ENCODE results near the gene TMEM208. TPM values are rescaled to one million over a fixed set of nuclear protein-coding genes. Genes with fewer than 3 reads are reported as not detected.

The TMEM208 gene
- polyA plus RNA-seq, 3 donors, result 45.4 to 130 (median 117) TPM

DNA sequence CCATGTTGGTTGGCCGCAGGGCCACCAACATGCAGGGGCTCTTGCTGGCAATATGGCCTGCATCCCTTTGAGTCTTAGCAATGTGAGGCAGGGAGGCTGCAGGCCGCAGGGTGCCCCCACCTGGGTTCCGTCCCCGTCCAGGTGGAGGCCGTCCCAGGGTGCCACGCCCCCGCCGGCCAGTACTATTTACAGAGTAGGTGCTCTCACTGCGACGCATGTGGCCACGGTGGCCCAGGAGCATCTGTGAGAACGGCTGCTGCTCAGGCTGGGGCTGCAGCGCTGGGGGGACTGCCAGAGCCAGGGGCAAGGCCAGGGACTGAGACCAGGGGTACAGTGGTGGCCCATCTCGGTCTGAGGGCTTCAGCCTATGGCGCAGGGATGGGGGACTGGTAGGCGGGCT, 46.8 kb upstream of the TMEM208 start:
- Histone ChIP-seq H4K20me1 (ENCODE audit: insufficient read depth, low read length) (peaks cover 26% of the 10 kb centered on the region), H2AFZ (ENCODE audit: insufficient read depth, low read depth, low read length, poor library complexity, severe bottlenecking) (no peak overlapping the region), H3K9ac (ENCODE audit: insufficient read depth, low read length, poor library complexity, severe bottlenecking) (no peak overlapping the region), H3K79me2 (ENCODE audit: insufficient read depth, low read length) (peaks cover 8% of the 10 kb centered on the region), H3K36me3 (replicated peaks in 1 of 2; ENCODE audit: control insufficient read depth in 1 of 2, insufficient read depth in 2 of 2, low read length in 2 of 2) (no peaks in the 10 kb centered on the region), H3K4me1 (ENCODE audit: control insufficient read depth in 1 of 2, insufficient read depth in 2 of 2, low read length in 2 of 2) (peaks cover 42 to 53% of the 10 kb centered on the region in 2 donors), H3K27ac (ENCODE audit: low read depth in 1 of 2, low read length in 2 of 2) (no peak overlapping the region), H3K9me3 (replicated peaks in 1 of 2; ENCODE audit: control insufficient read depth in 1 of 2, insufficient read depth in 1 of 2, low read length in 2 of 2) (no peaks in the 10 kb centered on the region), H3K4me2 (replicated peaks; ENCODE audit: extremely low read depth, low read length, poor library complexity, severe bottlenecking) (no peak overlapping the region), H3K27me3 (ENCODE audit: control insufficient read depth in 2 of 2, insufficient read depth in 2 of 2, low read length in 2 of 2) (peaks cover 6 to 41% of the 10 kb centered on the region in 2 donors), H3K4me3 (replicated peaks in 1 of 3; ENCODE audit: low read depth in 2 of 3, low read length in 3 of 3) (no peak overlapping the region)
- TF ChIP-seq, protein P1, sequence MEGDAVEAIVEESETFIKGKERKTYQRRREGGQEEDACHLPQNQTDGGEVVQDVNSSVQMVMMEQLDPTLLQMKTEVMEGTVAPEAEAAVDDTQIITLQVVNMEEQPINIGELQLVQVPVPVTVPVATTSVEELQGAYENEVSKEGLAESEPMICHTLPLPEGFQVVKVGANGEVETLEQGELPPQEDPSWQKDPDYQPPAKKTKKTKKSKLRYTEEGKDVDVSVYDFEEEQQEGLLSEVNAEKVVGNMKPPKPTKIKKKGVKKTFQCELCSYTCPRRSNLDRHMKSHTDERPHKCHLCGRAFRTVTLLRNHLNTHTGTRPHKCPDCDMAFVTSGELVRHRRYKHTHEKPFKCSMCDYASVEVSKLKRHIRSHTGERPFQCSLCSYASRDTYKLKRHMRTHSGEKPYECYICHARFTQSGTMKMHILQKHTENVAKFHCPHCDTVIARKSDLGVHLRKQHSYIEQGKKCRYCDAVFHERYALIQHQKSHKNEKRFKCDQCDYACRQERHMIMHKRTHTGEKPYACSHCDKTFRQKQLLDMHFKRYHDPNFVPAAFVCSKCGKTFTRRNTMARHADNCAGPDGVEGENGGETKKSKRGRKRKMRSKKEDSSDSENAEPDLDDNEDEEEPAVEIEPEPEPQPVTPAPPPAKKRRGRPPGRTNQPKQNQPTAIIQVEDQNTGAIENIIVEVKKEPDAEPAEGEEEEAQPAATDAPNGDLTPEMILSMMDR (IDR thresholded peaks at IDR 0.05), result no peak
- Mint-ChIP-seq H3K27ac (no peak overlapping the region), H3K9me3 (peaks cover 0 to 21% (median 5%) of the 10 kb centered on the region in 7 donors), H3K36me3 (peaks cover 27 to 28% of the 10 kb centered on the region in 2 donors), H3K27me3 (ENCODE audit: low read depth in 3 of 3) (peaks cover 32 to 58% (median 42%) of the 10 kb centered on the region in 3 donors), H3K4me1 (peaks cover 16% of the 10 kb centered on the region), H3K4me3 (no peak overlapping the region)
- no peak for DNase-seq
- WGBS (ENCODE audit: insufficient coverage), result 94% methylated on average over 14 of the region's 16 CpGs
- intact Hi-C loops (cut with micrococcal nuclease), result no loop called here

GRCh38 chr16:67181346-67181745, 45.6 kb upstream of the TMEM208 start:
- Histone ChIP-seq H3K27ac (ENCODE audit: low read depth in 1 of 2, low read length in 2 of 2) (no peak overlapping the region), H3K4me2 (replicated peaks; ENCODE audit: extremely low read depth, low read length, poor library complexity, severe bottlenecking) (no peak overlapping the region), H3K9ac (ENCODE audit: insufficient read depth, low read length, poor library complexity, severe bottlenecking) (no peak overlapping the region), H4K20me1 (ENCODE audit: insufficient read depth, low read length) (peaks cover 19% of the 10 kb centered on the region), H3K4me3 (replicated peaks in 1 of 3; ENCODE audit: low read depth in 2 of 3, low read length in 3 of 3) (no peak overlapping the region), H3K79me2 (ENCODE audit: insufficient read depth, low read length) (peaks cover 8% of the 10 kb centered on the region), H3K27me3 (ENCODE audit: control insufficient read depth in 2 of 2, insufficient read depth in 2 of 2, low read length in 2 of 2) (peaks cover 3 to 29% of the 10 kb centered on the region in 2 donors), H3K36me3 (replicated peaks in 1 of 2; ENCODE audit: control insufficient read depth in 1 of 2, insufficient read depth in 2 of 2, low read length in 2 of 2) (no peaks in the 10 kb centered on the region), H3K4me1 (ENCODE audit: control insufficient read depth in 1 of 2, insufficient read depth in 2 of 2, low read length in 2 of 2) (peaks cover 49 to 59% of the 10 kb centered on the region in 2 donors), H3K9me3 (replicated peaks in 1 of 2; ENCODE audit: control insufficient read depth in 1 of 2, insufficient read depth in 1 of 2, low read length in 2 of 2) (no peaks in the 10 kb centered on the region), H2AFZ (ENCODE audit: insufficient read depth, low read depth, low read length, poor library complexity, severe bottlenecking) (no peak overlapping the region)
- H3K9me3 Mint-ChIP-seq, result peaks cover 0 to 10% (median 3%) of the 10 kb centered on the region in 7 donors
- H3K27ac Mint-ChIP-seq, result no peak overlapping the region
- intact Hi-C loops (cut with micrococcal nuclease), result no loop called here
- H3K4me1 Mint-ChIP-seq, result peaks cover 22% of the 10 kb centered on the region
- peaks cover 16 to 21% of the 10 kb centered on the region in 2 donors for H3K36me3 Mint-ChIP-seq
- H3K4me3 Mint-ChIP-seq, result no peak overlapping the region
- no peak for DNase-seq
- TF ChIP-seq, protein P1 (IDR thresholded peaks at IDR 0.05), result no peak
- peaks cover 22 to 57% (median 36%) of the 10 kb centered on the region in 3 donors for H3K27me3 Mint-ChIP-seq (ENCODE audit: low read depth in 3 of 3)
- WGBS (ENCODE audit: insufficient coverage), result 100% methylated on average over 2 of the region's 2 CpGs

Measured in CD14-positive monocyte (primary cell).